NK-92 treated with Interleukin-12 subunit alpha and Interleukin-12 subunit beta, amount 100 ng/mL, for 24 hours (cell line): Measurements from ENCODE around the gene ALCAM.
A peak's percentile ranks its signal among the peaks of the same experiment; 100 is the strongest.

Experiments used
- DNase-seq: peaks from one replicate; lab custom pipeline; 2025; lab: John Stamatoyannopoulos, UW

The ALCAM gene

DNA sequence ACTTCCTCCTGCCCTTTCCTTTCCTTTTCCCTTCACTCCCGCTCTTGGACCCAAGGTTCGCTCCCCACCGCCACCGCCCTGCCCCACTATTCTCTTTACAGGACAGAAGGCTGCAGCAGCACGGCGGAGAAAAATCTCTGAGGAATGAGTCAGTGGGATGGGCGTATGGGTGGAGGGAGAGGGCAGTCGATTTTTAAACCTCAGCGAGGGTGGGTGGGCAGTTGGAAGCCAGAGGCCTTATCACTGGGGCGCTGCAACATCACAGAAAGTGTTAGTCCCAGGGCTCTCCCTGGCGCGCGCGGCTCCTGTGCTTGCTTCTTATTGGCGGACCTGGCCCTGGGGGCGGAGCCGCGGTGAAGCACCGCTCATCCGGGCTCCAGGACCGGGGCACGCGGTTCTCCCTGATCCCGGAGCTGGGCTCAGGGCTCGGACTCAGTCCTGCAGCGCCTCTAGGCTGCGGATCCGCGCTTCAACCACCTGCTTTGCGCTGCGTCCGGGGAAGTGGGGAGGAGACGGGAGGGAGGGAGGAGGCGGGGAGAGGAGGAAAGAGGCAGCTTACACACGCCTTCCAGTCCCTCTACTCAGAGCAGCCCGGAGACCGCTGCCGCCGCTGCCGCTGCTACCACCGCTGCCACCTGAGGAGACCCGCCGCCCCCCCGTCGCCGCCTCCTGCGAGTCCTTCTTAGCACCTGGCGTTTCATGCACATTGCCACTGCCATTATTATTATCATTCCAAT lies at the start of gene ALCAM:
Gene ALCAM, plus strand, starts transcription at position 584 of the 737 bp plus-strand sequence.
- peak; percentile 71 for DNase-seq

DNA sequence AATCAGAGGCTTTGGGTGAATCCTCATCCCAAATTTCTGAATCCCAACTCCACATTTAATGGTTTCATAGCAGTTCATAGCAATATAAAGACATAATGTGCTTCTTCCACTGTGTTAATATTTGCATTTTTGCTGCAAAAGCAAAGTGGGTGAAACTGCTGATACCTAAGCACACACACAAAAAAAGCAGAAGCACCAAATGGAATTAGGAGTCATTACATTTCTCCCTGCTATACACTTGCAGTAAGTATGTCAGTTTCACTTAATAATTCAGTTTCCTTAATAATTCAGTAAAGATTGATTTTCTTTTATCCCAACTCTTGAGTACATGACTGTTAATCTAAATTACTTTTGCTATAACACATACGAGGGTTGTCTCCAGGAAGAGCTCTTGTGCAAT lies 48.9 kb upstream of the ALCAM start:
- no peak for DNase-seq

DNA sequence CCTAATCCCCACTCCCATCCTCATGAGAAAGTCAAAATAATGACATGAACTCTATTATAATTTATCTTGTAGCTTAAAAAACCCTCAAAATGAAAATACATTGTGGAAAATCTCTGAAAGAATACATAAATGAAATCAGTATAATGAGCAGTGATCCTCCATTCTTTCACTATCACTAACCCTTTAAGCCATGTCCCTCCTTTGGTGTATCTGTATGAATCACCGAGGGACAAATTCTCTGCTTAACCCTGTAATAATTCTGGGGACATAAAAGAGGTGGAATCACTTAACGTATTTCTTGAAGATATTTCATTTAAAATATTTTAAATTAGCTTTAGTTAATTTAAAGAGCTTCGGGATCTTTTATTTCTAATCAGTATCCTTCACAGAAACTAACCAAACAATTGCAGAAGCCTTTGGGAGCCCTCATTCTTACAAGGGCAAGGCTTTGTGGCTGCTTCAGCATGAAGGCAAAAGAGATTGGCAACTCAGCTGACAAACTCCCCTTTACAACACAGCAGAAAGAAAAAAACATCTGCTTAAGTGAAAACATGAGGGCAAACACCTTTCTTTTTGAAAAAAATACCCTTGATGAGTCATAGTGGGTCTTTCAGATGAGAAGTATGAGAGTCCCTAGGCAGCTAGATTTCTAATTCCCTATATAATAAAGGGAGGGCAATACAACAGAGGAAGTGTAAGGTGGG lies 44.0 kb upstream of the ALCAM start:
- DNase-seq: no peak

DNA sequence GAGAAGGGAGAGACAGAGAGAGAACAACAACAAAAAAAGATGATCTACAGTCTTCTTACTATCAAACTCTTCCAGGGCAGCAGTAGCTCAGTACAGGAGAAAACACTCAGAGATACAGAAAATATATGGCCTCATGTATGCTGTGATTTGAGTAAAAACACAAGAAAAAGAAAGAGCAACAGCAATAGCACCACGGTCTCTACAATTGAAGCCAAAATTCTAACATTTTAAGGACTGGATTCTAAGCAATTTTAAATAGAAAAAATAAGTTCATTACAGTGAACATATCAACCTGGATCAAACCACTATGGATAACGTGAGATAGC lies 43.5 kb upstream of the ALCAM start:
- DNase-seq: no peak

DNA sequence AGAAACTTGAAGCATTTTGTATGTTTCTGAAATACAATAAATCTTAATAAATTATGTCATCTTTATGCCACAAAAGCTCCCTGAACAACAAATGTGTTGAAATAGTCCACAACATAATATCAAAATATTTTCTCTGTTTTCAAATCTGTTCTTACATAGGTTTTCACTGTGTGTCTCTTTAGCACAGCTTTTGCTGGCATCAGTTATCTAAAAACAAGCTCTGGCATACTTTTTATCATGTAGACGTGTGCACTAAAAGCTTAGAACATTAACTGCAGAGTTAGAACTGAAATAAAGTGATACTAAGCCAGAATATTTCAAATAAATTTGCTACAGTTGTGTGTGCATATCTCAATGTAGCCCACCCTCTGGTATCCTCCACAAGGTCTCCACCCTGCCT lies 41.8 kb upstream of the ALCAM start:
- DNase-seq: no peak

DNA sequence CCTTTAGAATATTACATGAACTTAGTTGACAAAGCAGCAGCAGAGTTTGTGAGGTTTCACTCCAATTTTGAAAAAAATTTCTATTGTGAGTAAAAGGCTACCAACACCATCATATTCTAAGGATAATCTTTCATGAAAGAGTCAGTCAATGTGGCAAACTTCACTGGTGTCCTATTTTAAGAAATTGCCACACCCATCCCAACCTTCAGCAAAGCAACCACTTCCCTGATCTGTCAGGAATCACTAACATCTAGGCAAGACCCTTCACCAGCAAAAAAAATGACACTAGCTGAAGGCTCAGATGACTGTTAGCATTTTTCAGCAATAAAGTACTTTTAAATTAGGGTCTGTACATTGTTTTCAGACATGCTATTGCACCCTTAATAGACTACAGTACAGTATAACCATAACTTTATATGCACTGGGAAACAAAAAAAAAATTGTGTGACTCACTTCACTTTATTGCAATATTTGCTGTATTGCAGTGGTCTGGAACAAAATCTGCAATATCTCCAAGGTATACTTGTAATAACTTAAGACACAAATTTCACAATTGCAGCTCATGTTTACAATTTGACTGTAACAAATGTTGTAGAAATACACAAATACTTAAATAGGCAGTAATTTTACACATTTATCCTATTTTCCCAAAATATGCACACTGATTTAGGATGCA lies 38.9 kb upstream of the ALCAM start:
- no peak for DNase-seq

DNA sequence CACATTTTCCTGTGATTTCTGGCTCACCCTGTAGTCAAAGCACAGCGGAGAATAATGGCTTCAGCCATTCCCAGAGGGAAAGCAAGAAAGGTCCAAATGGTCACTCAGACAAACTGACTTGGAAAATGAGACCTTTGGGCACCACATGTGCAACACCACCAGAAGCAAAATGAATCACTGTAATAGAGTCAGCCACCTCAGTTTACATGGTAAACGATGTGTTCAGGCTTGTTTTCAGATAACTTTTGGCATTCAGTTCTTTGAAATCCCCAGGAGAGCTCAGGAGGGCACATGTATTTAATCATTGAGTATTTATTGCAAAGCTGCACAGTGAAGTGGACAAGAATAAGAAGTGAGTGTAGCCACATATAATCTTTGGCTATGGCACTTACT lies 38.4 kb upstream of the ALCAM start:
- no peak for DNase-seq

DNA sequence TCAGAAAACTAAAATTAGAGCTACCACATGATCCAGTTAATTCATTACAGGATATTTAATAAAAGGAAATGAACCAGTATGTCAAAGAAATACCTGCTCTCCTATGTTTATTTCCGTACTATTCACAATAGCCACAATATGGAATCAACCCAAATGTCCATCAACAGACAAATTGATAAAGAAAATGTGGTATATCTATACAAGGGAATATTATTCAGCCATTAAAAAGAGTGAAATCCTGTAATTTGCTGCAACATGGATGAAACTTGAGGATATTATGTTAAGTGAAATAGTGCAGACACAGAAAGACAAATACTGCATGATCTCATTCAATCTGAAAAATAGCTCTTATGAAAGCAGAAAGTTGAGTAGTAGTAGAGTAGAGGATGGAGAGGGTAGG lies 33.7 kb upstream of the ALCAM start:
- no peak for DNase-seq

DNA sequence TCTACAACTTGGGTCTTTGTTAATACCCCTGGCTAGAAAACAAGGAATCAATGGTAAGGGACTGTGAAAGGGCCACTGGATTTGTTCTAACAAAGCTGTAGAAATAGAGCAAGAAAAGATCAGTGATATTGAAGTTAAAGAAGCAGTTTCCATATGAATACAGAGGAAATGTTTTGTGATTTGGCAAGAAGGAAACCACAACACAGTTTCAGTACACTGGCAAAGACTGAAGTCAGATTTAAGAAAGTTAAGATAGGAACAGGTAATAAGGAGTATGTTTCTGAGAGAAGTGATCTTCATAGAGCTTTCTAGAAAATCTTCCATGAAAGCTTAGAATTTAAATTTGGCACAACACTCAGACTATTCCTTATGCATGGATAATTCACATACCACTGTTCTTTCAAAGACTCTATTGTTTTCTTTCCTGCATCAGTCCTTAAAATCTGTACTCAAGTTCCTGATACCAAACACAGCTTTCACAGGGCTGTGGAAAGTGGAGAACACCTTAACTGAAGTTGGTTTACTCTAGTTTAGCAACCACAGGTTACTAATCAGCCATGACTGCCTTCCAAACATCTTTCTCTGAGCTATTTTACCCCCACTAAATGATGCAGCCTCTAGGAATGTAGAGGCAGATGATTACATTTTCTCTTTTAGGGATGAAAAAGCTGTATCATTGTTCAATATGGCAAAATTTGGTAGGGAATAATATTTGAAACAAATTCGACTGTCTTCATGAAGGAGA lies 32.4 kb upstream of the ALCAM start:
- no peak for DNase-seq

DNA sequence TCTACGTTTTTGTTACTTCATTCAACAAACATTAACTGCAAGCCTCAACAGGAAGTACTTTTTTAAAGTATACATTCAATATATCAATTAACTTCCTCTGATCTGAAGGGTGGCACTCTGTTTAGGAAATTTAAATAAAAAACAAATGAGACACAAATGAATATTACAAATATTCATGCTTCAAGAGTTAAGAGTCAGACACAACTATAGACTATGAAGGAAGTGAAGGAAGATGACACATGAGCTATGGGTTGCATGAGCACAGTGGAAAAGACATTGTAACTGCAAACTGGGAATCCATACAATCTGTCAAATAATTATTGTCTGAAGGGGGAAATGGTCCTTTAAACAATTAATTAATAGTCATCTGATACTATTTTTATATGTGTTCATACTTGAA lies 26.8 kb upstream of the ALCAM start:
- no peak for DNase-seq

DNA sequence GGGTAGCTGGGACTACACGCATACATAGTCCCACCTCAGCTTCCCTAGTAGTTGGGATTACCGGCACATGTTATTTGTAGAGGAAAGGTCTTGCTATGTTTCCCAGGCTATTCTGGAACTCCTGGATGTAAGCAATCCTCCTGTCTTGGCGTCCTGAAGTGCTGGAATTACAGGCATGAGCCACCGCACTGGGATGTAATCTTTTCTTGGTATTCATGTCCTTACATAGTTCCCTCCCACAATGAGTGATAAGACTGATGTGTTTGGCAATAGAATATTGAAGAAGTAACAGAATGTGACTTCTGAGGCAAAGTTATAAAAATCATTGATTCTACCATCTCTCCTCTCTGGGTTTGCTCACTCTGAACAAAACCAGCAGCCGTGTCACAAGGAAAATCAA lies 22.7 kb upstream of the ALCAM start:
- no peak for DNase-seq

DNA sequence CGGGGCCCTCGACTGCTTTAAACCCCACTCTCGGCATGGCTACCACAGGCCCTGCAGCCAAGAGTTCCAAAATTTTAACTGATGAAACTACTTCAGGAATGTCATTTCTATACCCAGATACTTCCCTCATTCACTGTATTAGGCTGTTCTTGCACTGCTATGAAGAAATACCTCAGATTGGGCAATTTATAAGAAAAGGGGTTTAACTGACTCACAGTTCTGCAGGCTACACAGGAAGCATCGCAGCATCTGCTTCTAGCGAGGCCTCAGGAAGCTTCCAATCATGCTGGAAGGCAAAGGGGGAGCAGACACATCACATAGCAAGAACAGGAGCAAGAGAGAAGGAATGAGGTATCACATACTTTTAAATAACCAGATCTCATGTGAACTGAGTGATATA lies 21.6 kb upstream of the ALCAM start:
- no peak for DNase-seq

DNA sequence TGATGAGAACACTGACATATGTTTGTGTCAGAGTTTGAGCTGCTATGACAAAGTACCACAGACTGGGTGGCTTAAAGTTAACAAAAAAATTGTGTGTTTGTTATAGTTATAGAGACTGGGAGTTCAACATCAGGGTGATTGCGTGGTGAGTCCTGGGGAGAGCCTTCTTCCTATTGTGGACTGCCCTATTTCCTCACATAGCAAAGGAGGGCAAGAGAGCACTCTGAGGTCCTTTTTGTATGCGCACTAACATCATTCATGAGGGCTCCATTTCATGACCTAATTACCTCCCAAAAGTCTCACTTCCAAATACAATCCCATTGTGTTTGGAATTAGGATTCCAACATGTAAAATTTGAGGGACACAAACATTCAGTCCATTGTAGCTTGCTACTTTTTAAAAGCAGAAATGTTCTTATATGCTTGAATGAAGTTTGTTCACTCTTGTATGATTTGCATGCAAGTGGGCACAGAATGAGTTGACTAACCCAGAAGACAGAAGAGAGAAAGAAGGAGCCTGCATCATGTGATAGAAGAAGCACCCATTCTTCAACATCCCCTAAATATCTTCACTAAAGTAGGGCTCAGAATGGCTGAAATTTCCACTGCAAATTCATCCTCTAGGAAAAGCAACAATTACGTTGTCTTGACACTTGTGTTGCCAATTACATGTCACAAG lies 18.9 kb upstream of the ALCAM start:
- DNase-seq: no peak

DNA sequence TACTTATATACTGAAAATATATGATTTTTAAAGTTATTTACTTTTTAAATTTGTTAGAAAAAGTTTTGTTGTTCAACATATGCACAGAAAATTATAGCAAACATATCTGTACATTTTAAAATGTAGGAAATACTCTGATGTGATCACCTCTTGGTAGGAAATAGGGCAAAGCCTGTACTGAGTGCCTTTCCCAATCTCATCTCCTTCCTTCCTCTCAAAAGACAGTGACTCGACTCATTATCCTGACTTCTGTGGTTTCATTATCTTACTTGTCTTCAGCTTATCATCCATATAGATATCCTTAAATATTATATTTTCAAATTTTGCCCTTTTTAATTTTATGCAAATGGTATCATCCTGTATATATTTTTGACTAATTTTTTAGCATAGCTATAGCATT lies 18.4 kb upstream of the ALCAM start:
- no peak for DNase-seq

DNA sequence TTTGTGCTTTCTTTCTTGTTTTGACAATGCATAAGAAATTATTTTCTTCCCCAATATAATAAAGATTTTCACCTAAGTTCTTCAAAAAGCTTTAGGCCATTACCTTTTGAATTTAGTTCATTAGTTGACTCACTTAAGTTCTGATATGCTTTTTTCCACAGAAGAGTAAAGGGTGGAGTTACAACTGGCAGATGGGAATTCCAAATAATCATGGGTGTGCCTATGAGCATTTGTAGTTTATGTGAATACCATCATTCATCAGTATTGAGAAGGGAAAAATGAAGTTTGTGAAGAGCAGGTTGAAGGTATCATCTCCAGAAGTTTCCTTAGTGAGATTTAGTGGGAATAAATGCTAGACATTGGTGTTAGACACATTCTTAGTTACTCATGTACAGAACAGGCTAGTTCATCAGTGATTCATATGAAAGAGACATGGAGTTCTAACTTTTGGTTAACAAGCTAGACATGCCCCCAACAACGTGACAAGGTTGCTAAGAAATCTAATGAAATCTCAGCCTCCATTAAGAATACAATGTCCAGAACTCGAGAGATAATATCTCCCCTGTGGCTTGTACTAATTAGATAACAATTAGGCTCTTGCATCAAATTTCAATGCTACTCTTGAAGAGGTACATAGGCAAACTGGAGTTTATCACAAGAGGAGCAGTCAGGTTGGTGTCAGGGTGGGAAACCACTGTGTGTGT lies 16.9 kb upstream of the ALCAM start:
- DNase-seq: no peak

DNA sequence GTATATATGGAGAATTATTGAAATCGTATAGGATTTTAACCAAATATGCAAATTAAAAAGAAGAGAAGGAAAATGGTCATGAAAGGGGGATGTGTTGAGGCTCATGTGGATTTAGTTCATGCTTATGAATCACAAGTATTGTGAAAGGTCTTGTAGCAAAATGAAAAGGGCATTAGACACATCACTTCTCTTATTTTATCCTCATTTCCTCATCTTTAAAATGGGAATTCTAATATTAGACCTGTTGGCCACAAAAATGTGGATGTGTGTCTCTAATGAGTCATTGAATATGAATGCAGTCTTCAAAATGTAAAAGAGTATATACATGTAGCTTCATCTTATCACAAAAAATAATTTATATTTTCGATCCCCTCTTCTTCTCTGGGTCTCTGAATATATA lies 14.9 kb upstream of the ALCAM start:
- no peak for DNase-seq

DNA sequence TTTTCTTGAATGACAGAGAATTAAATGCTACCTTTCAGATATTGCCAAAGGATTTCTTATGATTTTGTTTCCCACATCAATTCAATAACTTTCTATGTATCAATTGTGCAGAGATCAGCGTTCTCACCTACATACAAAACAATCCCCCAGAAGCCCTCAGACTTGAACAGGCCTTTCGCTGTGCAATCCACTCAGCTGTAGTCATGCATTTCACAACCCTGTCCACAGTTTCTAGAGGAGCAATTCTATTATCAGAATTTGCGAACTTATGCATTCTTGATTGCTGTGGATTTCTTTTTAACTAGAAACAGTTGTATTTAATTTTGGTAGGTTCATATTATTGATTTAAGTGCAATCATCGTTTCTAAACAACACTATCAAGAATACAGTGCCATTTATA lies 13.7 kb upstream of the ALCAM start:
- no peak for DNase-seq

DNA sequence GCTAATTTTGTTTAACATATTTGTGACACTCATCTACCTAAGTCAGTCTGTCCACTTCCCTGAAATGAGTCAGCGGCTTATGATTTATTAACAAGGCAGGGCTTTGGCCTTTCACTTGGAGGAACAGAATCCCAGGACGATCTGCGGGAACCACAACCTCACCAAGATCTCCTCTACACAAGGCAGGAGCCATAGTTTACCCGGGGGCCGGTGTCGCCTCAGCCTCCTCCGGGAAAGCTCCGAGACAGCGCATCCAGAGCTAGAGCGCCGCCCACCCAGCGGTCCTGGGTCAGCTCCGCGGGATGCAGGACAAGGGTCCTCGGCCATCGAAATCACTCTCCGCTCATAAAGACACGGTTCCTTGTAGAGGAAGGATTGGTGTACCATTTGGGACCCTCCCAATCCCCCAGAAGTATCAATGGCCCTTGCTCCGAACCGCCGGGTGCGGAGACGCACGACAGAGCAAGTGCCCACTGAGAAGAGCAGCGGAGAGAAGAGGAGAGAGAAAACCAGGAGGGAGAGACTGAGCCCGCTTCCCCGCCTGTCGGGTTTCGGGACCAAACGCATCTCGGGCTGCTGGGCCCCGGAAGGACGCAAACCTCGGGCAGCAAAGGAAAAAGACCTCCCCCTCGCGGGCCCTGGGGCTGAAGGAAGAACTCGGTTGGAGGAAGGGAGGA lies 13.1 kb upstream of the ALCAM start:
- DNase-seq: no peak

DNA sequence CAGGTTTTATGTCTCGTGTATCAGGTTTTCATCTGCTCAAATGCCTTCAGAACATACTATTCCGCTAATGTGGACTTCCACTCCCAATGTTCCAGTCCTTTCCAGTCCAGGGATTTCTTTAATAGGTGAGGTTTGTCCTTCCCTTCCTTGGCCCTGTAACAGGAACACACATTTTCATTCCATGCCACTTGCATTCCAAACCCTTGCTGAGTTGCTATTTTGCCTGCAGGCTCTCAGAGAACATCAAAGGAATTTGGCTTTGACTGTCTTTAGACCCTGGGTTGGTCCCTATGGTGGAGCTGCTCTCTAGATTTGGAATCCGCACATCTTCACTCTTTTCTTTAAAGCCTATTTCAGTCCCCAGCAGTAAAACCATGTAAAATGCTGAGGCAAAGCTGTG lies 12.3 kb upstream of the ALCAM start:
- no peak for DNase-seq

DNA sequence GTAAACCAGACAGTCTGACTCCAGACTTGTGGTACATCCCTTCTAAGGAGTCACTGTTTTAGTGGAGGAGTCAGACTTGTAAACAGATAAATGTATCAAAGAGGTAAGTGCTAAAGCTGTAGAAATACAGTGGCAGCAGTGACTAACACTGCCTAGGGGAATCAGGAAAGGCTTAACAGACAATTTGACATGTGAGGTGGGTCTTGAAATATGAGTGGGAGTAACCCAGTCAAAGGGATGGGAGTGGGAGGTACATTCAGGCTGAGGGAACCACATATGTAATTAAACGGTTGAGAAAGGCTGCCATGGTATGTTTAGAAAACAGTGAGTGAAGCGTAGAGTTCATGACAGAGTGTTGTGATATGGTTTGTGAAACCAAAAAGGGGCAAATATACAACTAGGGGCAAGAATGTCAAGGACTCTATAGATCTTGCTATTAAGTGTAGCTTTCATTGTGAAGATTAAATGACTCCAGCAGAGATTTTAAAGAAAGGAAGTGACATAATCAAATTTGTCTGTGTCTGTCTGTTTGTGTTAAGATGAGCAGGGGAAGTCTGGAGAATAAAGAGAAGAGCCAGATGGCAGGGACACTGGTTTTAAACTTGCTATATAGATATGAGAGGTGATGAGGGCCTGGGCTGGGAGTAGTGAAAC lies 11.2 kb upstream of the ALCAM start:
- no peak for DNase-seq
